COLO668 (cell line): Measurements from ENCODE around the gene GABPB2.
A peak's percentile ranks its signal among the peaks of the same experiment; 100 is the strongest.

Experiments
- DNase-seq: peaks from one replicate; lab custom pipeline; 2025; ENCODE audit not compliant: unreplicated experiment; lab: John Stamatoyannopoulos, UW

GABPB2 gene

DNA sequence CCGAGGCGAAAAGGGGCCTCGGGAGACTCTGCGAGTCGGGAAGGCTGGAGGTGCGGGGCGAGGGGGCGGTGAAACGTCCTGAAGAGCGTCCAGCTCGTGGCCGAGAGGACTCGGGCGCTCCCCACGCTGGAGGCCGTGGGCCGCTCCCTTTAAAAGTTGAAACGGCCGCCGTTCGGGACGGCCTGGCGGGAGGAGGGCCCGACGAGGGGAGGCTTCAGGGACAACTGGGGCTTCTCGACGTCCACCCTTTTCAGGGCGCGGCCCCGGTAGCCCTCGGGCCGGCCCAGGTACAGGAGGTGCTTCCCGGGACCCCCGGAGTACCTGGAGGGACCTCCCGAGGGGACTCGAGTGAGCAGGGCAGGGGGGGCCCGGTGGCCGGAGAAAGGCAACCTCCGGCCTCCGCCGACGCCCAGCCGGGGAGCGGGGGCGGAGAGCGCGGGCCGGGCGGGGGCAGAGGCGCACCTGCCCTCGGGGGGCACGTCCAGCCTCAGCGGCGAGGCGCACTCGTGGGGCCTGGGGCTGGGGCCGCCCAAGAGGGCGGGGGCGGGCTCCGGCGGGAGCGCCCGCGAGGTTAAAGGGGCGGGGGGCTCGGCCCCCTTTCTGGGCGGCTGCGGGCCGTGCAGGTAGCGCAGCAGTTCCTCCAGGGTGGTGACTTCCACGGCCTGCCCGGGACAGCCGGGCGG is 61.9 kb downstream of the GABPB2 start:
- no peak for DNase-seq

GRCh38 chr1:151133018-151133806 is 62.7 kb downstream of the GABPB2 start:
- DNase-seq, result no peak

DNA sequence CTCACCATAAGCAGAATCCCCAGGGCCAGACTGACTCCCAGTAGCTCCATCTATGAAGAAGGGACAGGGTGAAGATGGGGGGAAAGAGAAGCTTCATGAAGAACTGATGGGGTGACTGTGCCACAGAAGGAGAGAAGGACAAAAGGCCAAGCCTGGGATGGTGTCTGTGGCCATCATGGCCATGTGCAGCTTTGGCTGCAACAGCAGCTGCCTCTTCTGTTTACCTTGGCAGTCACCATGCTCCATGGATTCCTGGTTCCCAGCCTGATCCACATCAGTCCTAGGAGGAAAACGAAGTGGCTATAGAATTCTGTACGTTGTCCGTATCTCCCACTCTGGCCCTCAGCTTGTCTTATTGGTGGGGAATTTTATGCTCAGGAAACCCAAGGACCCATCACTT is 63.8 kb downstream of the GABPB2 start:
- peak; percentile 24 for DNase-seq

- no peak for DNase-seq
Observed at GRCh38 chr1:151134991-151135390, 64.4 kb downstream of the GABPB2 start.

DNA sequence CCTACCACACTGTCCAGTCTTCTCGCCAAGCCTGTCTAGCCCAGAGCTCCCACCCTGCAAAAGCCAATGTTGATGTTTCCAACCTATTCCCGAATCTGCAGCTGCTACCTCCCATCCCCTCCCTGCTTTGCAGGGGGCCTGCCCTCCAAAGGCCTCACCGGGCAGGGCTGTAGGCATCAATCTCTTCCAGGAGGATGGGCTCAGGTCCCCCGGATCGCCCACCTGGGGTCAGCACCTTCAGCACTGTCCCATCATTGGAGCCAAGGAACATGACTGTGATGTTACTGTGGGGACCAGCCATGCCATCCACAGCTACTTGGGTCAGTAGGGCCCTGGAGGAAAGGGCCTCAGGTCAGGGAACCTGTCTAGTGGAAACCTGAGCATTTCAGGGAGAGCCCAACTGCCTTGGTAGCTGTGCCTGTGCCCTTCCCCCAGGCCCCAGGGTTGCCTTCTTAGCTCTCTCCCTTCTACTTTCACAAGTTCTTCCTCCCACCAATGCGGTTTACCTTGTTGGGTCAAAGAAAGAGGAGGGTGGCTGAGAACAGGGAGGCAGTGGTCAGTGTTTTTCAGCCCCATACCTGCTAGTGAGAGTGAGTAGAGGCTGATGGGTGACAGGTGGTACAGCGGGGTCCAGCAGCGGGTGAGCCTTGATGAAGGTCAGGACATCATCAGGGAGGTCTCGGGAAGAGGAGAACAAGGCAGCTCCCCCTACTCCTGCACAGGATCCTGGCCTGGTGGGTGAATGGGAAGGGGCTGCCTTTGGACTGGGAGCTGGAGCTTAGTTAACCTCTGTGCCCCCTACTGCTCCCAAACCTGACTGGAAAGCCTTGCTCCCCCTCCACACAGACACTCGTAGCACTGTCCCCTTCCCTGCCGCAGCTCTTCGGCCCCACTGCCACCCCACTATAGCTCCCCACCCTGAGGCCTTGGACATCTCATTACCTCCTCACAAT is 65.1 kb downstream of the GABPB2 start:
- DNase-seq, result no peak

DNA sequence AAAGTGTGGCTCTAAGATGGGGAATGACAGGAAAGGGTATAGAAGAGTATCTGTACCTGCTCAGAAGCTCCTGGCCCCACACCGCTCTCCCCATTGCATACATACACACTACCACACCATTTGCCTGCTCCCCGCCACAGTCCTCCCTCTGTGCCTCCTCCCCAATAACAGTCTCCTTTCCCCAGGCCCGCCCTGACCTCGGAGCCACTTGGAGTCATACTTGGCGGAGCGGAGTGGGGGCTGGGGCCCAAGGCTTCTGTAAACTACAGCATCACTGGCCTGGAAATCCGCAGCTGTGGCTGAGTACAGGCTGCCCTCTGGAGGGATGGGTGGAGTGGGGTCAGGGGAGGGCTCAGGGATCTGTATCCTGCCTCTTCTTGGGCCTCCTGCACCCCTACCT is 67.2 kb downstream of the GABPB2 start:
- DNase-seq, result no peak

DNA sequence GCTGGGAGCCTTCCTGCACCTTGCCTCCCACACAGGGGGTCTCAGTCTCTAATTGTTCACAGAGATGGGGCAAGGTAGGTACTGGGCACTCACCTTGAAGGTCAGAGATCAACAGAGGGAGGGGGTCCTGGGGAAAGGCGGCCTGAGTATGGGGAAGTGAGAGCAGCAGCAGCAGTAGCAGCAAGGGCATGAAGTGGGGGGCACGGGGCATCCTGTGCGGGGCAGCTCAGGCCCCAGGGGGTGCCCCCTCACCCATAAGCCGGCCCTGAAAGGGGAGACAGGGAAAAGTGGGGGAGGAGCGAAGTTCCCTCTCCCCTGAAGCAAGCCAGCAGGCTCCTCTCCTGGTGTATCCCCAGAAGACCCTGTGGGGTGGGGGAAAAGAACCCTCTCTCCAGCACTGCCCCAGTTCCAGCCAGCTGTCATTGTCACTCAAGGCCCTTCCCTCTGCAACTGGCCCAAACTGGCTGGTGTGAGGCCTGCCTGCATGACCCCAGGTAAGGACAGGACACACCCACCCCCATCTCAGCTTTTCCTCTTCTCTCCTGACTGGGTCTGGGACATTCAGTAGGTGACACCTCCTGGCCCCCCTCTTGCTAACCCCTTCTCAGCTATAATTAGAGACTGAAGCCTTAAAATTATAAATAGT is 72.0 kb downstream of the GABPB2 start:
- DNase-seq, result no peak

DNA sequence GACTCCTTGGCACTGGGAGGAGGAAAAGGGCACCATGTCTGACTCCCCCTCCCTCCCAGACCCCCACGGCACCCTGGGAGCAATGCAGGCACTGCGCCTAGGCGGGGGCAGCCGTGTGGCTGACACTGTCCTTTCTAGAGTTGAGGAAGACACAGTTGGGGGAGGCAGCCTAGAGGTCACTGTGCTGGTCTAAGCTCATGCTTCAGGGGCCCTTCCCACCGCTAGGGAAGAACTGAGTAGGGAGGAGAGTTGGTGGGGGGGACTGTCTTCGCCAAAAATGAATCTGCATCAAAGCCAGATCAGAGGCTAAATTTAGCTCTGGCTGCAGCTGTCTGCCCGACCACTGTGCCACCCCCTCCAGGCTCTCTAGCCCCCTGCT is 72.5 kb downstream of the GABPB2 start:
- no peak for DNase-seq

- DNase-seq, result no peak
Observed at GRCh38 chr1:151143986-151144385, 73.4 kb downstream of the GABPB2 start.

DNA sequence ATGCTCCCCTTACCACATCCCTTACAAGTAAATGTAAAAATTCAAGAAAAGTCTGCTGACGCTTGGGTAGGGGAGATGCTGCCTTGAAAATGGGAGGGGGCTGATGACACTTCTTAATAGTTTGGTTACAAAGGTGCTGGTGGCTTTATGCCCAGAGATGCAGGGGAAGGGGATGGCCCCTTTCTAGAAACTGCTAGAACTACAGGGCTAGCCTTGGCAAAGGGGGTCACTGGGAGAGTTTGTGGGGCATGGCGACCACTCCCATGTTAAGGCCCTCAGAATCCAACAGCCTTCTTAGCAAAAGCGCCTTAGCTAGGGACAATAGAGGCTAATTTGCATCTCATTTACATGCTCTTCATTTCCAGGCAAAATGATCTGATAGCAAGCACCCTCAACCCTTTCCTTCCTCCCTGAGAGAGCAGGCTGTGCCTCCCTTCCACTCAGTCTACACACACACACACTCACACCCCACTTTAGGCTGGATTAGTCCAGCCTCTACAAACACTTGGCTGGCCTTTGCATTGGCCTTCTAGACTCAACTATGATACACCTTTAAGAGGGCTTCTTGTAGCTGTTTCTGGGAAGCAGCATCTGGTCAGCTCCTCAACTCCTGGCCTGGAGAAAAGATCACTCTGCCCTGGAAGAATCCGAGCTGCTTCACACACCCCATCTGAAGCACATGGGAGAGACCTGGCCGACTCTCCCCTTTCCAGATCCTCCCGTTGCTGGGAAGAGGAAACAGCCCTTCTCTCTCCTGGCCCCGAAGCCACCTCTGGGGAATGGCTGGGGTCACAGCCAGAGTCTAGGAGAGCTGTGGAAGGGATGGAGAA is 74.1 kb downstream of the GABPB2 start:
- no peak for DNase-seq

- DNase-seq, result peak; percentile 34
Observed at GRCh38 chr1:151145304-151146071, 74.9 kb downstream of the GABPB2 start.

- DNase-seq, result no peak
Observed at GRCh38 chr1:151146072-151146411, 75.5 kb downstream of the GABPB2 start.

DNA sequence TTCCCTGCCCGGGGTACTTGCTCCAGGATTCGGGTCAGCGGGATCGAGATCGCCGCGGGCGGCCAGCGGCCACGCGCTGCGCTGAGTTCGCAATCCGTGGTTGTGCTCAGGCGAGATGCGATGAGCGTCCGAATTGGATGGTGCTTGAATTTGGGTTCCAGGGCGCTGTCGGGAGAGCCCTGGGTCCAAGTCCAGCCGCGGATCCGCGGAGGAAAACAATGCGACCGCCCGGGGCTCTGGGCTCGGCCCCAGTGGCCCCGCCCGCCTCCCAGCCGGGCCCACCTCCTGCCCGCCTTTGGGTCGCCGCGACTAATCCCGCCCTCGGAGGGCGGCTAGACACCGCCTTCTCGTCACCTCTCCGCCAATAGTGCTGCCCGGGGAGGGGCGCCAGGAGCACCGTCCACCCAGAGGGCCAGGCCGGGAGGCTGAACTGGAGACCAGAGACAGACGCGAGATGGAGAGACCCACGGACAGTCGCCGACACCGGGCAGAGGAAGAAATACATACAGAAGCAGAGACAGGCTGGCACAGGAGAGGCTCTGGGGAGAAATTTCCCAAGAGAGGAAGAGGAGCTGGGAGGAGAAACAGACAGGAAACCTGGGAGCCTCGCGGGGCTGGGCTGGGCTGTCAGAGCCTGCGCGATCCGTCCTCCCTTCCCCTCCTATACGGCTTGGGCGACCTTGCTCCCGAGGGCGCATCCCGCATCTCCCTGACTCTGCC is 76.0 kb downstream of the GABPB2 start, which contains the start of gene SEMA6C:
Gene SEMA6C, minus strand, starts transcription at position 220 of the 720 bp plus-strand sequence. CDS start 4,010 bp downstream, outside the sequence.
- peak; percentile 95 for DNase-seq

DNA sequence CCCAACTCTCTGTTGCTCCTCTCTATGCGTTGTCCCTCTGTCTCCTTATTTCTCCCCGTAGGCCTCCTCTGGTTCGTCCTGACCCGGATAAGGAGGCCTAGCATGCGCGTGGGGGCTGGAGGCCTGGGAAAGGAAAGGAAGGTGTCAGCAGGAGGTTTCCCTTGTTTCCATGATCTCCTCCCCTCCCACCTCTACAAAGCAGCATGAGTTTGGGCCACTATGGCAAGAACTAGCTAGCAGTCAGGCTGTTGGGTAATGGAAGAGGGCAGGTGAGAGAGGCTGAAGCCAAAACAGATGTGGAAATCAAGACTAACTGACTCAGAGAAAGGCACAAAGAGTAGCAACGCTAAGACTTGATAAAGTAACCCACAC is 76.6 kb downstream of the GABPB2 start:
- no peak for DNase-seq

DNA sequence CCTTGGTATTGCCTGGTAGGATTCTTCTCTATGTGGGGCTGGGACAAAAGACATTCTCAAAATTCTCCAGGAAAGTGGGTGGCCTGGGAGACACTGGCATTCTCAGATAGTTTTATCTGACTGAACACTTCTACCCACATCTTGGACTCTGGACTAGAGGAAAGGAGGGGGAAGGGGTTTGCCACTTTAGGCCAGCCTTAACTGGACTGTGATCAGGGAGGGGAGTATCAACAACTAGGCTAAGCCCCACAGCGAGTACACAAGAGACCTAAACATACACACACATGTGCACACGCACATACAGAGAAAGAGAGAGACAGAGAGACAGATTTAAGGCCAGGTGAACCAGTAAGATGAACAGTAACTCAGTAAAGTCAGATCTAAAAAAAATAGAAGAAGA is 77.1 kb downstream of the GABPB2 start:
- no peak for DNase-seq

DNA sequence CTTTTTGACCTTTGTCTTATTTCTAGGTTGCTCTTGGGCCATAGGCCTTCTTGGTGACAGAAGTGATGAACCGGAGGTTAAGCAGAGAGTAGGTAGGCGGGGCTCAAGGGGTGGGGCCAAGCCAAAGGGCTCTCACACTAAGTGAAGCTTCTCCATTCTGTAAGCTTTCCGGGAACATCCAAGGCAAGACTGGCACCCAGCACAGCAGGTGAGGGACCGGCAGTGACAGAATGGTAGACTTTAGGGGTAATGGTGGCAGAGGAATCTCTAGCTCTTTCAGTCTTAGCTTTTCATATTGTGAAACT is 85.9 kb downstream of the GABPB2 start, which contains the start of gene TNFAIP8L2:
Gene TNFAIP8L2, plus strand, starts transcription at position 135 of the 305 bp plus-strand sequence. CDS start 2,049 bp downstream, outside the sequence.
- DNase-seq, result no peak

- DNase-seq, result no peak
Observed at GRCh38 chr1:151157067-151157531, 86.5 kb downstream of the GABPB2 start.

DNA sequence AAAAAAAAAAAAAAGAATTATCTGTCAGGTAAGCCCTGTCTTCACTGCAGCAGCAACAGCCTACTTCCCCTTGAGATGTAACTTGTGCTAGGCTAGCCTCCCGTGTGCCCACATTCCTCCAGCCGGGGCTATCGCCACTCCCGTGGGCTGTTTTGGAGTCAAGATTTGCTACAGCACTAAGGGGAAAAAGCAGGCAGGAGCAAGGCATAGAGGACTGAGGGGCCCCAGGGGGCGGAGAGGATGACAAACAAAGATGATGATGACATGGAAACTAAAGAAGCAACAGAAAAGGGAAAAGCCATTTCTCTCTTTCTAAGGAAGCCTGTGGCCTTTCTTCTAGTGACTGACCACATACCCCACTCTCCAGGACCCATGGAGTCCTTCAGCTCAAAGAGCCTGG is 87.8 kb downstream of the GABPB2 start:
- DNase-seq, result no peak
